OCI-LY1 (cell line): Measurements from ENCODE around the gene ZNF146.
"Not testable (repeated sequence)": the region's sequence is repeated elsewhere in the genome, so short reads cannot be mapped to it uniquely, and the experiment has no call there.

Source experiments
- H2AFZ ChIP-seq: fragments of 200-600 bp; sonication (generic), shearing (Covaris generic); 2 replicates; pipeline ENCODE4 v1.6.0; 2014; ENCODE audit warnings: antibody characterized with exemption, mild to moderate bottlenecking, low read length
- H3F3A ChIP-seq: fragments of 200-600 bp; sonication (generic), shearing (Covaris generic); 2 replicates; pipeline ENCODE4 v1.6.0; 2014; ENCODE audit warnings: mild to moderate bottlenecking, antibody characterized with exemption, low read length, moderate library complexity; ENCODE audit not compliant: insufficient read depth
- H3K27ac ChIP-seq: fragments of 200-600 bp; sonication (generic); 2 replicates; pipeline ENCODE4 v1.5.1; 2014; ENCODE audit warnings: low read length, mixed run types, mild to moderate bottlenecking, low read depth; ENCODE audit not compliant: poor library complexity, severe bottlenecking
- H3K27me3 ChIP-seq: fragments of 200-600 bp; sonication (generic); 2 replicates; pipeline ENCODE4 v1.6.0; 2014; ENCODE audit warnings: antibody characterized with exemption, mild to moderate bottlenecking, low read length, moderate library complexity; ENCODE audit not compliant: insufficient read depth
- H3K36me3 ChIP-seq: fragments of 200-600 bp; sonication (generic); 2 replicates; pipeline ENCODE4 v1.6.1; 2014; ENCODE audit warnings: mild to moderate bottlenecking, antibody characterized with exemption, low read length, moderate library complexity, mixed read lengths; ENCODE audit not compliant: insufficient read depth
- H3K4me1 ChIP-seq: fragments of 200-600 bp; sonication (generic); 2 replicates; pipeline ENCODE4 v1.5.1; 2014; ENCODE audit warnings: mild to moderate bottlenecking, low read length, moderate library complexity; ENCODE audit not compliant: insufficient read depth, severe bottlenecking
- H3K4me2 ChIP-seq: fragments of 200-600 bp; sonication (generic), shearing (Covaris generic); 2 replicates; pipeline ENCODE4 v1.6.1; 2014; ENCODE audit warnings: low read length
- H3K4me3 ChIP-seq: fragments of 200-600 bp; sonication (generic); 2 replicates; pipeline ENCODE4 v1.5.1; 2014; ENCODE audit warnings: low read length, low read depth, mild to moderate bottlenecking, mixed read lengths; ENCODE audit not compliant: poor library complexity, severe bottlenecking
- H3K79me2 ChIP-seq: fragments of 200-600 bp; shearing (Covaris generic); 2 replicates; pipeline ENCODE4 v1.6.1; 2016; ENCODE audit warnings: mixed run types, low read length, mixed read lengths; ENCODE audit not compliant: insufficient read depth
- H3K9ac ChIP-seq: fragments of 200-600 bp; sonication (generic), shearing (Covaris generic); 2 replicates; pipeline ENCODE4 v1.6.1; 2014; ENCODE audit warnings: mild to moderate bottlenecking, low read length, mixed read lengths
- H3K9me2 ChIP-seq: fragments of 200-600 bp; sonication (generic), shearing (Covaris generic); 2 replicates; pipeline ENCODE4 v1.6.1; 2014; ENCODE audit warnings: low read depth, mild to moderate bottlenecking, low read length, mixed read lengths
- H3K9me3 ChIP-seq: fragments of 200-600 bp; shearing (Covaris generic); 2 replicates; pipeline ENCODE4 v1.6.1; 2014; ENCODE audit warnings: low read length, mixed read lengths
- H4K20me1 ChIP-seq: fragments of 200-600 bp; sonication (generic), shearing (Covaris generic); 2 replicates; pipeline ENCODE4 v1.6.0; 2016; ENCODE audit warnings: mild to moderate bottlenecking, low read length; ENCODE audit not compliant: insufficient read depth
- CTCF ChIP-seq: fragments of 200-600 bp; sonication (generic), shearing (Covaris generic); IDR thresholded peaks from 2 replicates; pipeline ENCODE4 v1.5.1; 2017; ENCODE audit warnings: mild to moderate bottlenecking, antibody characterized with exemption, low read length, moderate library complexity, mixed read lengths
- EZH2 ChIP-seq: fragments of 200-600 bp; sonication (generic), shearing (Covaris generic); IDR thresholded peaks from 2 replicates; pipeline ENCODE4 v1.8.0; 2017; ENCODE audit warnings: borderline replicate concordance, mixed run types, mild to moderate bottlenecking, antibody characterized with exemption, low read length, moderate library complexity, mixed read lengths

Gene ZNF146

GRCh38 chr19:36182612-36183244 lies 32.2 kb upstream of the ZNF146 start:
- no peaks in the 10 kb centered on the region for H3K9me2 ChIP-seq
- TF ChIP-seq EZH2: no peak
- no peak for TF ChIP-seq CTCF
- H3K36me3 ChIP-seq: peaks cover 9% of the 10 kb centered on the region
- no peaks in the 10 kb centered on the region for H3K4me1 ChIP-seq
- H3K4me2 ChIP-seq: no peak overlapping the region
- no peak overlapping the region for H2AFZ ChIP-seq
- H3K9me3 ChIP-seq: peaks cover 5% of the 10 kb centered on the region; the same call in 1 of the 2 replicates
- no peak overlapping the region for H3K27ac ChIP-seq
- no peak overlapping the region for H3K9ac ChIP-seq
- no peaks in the 10 kb centered on the region for H3K27me3 ChIP-seq
- no peaks in the 10 kb centered on the region for H3K79me2 ChIP-seq
- no peaks in the 10 kb centered on the region for H4K20me1 ChIP-seq
- no peaks in the 10 kb centered on the region for H3F3A ChIP-seq
- H3K4me3 ChIP-seq: no peak overlapping the region

GRCh38 chr19:36183245-36183628 lies 31.7 kb upstream of the ZNF146 start:
- no peaks in the 10 kb centered on the region for H4K20me1 ChIP-seq
- H3K9ac ChIP-seq: no peak overlapping the region
- H3K27me3 ChIP-seq: no peaks in the 10 kb centered on the region
- no peak overlapping the region for H3K27ac ChIP-seq
- peaks cover 5% of the 10 kb centered on the region; the same call in 1 of the 2 replicates for H3K9me3 ChIP-seq
- H3K79me2 ChIP-seq: no peaks in the 10 kb centered on the region
- no peaks in the 10 kb centered on the region for H3F3A ChIP-seq
- no peak overlapping the region for H3K4me2 ChIP-seq
- H3K36me3 ChIP-seq: peaks cover 9% of the 10 kb centered on the region
- TF ChIP-seq EZH2 (no peak), CTCF (no peak)
- no peak overlapping the region for H3K4me3 ChIP-seq
- no peaks in the 10 kb centered on the region for H3K4me1 ChIP-seq
- no peak overlapping the region for H2AFZ ChIP-seq
- H3K9me2 ChIP-seq: no peaks in the 10 kb centered on the region

GRCh38 chr19:36186722-36187121 lies 28.2 kb upstream of the ZNF146 start:
- H2AFZ ChIP-seq, H3K27ac ChIP-seq, H3K4me3 ChIP-seq, H3K36me3 ChIP-seq, H3K4me1 ChIP-seq, H3K9me3 ChIP-seq, H3F3A ChIP-seq, H3K9ac ChIP-seq, H4K20me1 ChIP-seq, H3K79me2 ChIP-seq, H3K27me3 ChIP-seq, H3K4me2 ChIP-seq, H3K9me2 ChIP-seq: not testable (repeated sequence)

- H3K27me3 ChIP-seq: no peaks in the 10 kb centered on the region
- no peak overlapping the region for H3K27ac ChIP-seq
- no peaks in the 10 kb centered on the region for H3K79me2 ChIP-seq
- no peak overlapping the region for H2AFZ ChIP-seq
- no peaks in the 10 kb centered on the region for H3F3A ChIP-seq
- no peaks in the 10 kb centered on the region for H3K9me2 ChIP-seq
- no peak for TF ChIP-seq EZH2
- no peak for TF ChIP-seq CTCF
- H3K9me3 ChIP-seq: no peaks in the 10 kb centered on the region
- H3K9ac ChIP-seq: no peak overlapping the region
- H3K4me1 ChIP-seq: peaks cover 7% of the 10 kb centered on the region
- H3K4me2 ChIP-seq: no peak overlapping the region
- H4K20me1 ChIP-seq: no peaks in the 10 kb centered on the region
- no peaks in the 10 kb centered on the region for H3K36me3 ChIP-seq
- H3K4me3 ChIP-seq: no peak overlapping the region
These were observed 18.7 kb upstream of the ZNF146 start for GRCh38 chr19:36196249-36196648.
